ENCODE data around the gene TMEM184C.

TMEM184C gene

DNA sequence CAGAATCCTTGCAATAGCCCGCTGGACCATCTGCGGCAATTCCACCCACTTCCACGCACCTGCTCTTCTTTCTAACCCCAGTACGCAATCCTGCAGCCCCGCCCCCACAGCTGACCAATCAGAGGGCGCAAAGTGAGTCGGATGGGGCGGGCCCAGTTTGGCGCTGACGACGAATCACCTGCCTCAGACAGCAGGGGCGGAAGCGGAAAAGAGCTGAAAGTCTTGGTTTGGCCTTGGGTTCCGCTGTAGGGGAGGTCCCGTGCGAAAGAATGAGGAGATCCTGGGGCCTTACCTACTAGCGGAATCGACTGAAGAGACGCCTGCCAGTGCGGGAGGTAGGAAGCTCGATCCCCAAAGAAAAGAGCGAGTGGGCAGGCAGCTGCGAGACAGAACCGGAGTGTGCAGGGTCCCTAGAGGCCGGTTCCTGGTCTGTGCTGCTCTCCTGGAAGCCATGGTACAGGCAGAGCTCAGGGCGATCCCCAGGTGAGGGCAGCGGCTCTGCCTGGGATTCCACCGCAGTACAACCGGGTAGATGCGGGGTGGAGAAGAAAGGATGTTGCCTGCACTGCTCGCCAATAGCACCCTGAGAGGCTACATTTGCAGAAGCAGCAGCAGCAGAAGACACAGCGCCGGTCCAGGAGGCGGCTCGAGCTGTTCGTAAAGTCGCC is at the start of gene TMEM184C:
Gene TMEM184C, plus strand, starts transcription at position 225 of the 668 bp plus-strand sequence. CDS start 560 bp downstream, outside the sequence.
- peak; percentile 99 for DNase-seq

DNA sequence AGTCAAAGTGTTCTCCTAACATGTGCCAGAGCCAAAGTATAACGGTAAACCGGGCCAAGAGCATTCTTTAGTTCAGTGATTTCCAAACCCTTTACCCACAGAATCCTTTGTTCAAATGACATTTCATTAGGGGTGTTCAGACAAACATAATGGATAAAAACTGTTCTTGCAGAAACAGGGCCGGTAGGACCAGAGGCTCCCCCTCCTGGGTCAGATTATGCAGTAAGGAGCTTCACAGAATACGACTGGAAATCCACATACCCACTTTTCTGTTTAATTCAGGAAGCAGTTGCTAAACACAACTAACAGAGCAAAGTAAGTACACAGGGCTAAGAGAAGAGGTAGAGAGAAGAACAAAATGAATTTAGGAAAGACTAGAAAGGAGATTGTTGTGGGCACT is 46.6 kb upstream of the TMEM184C start:
- DNase-seq: no peak

DNA sequence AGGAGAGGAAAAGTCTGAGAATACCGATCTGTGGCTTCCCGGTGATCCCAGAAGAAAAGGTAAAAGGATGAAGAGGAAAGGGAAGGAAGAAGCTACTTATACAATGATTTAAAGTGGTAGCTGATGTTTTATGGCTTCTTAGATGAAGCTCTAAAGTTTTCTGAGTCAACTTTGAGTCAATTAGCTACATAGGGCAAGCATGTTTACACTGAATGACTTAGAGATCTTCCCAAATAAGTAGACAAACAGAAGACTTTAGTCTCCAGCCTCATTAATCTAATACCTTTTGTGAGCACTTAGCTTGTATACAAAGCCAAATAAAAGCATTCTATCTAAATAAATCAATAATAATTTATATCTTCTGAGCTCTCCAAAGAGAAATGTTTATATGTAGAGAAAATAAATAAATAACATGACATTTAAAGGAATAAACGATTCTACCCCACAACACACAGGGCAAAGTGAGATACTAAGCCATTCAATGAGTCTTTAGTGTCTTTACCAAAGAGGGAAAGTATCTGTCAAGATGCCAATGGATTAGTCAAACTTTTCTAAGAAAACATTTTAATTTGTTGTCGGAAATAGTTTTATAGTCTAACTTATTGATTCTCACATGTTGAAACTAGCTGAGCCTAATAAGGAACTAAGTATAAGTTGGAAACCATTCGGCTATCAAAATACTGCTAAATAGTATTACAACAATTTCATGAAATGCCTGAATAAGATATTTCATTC is 46.0 kb upstream of the TMEM184C start:
- DNase-seq: no peak

DNA sequence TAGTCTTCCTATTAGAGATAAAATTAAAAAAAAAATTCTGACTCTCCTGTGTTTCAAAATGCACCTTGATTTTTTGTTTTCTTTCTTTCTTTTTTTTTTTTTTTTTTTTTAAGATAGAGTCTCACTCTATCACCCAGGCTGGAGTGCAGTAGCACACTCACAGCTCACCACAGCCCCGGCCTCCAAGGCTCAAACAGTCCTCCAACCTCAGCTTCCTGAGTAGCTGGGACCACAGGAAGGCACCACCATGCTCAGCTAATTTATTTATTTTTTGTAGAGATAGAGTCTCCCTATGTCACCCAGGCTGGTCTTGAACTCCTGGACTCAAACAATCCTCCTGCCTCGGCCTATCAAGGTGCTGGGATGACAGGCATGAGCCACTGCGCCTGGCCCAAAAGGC is 41.1 kb upstream of the TMEM184C start:
- DNase-seq: no peak

DNA sequence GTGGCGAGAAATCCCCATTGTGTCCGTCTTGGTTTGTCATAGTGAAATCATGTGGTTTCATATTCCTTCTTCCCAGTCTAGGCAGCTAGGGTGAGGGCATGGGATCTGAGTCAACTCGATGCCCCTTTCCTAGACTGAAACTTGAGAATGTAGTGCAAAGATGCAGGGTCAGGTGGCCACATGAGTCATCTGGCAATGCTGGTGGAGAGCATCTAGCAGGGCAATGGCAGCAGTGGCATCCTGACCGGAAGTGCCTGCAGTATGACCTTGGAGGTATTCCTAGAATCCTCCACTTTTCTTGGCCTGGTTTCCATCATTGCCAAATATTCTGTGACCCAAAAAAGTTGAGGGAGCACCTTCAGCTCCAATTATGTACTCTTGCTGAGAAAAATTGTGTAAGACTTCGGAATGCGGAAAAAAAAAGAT is 39.1 kb upstream of the TMEM184C start:
- DNase-seq: no peak

DNA sequence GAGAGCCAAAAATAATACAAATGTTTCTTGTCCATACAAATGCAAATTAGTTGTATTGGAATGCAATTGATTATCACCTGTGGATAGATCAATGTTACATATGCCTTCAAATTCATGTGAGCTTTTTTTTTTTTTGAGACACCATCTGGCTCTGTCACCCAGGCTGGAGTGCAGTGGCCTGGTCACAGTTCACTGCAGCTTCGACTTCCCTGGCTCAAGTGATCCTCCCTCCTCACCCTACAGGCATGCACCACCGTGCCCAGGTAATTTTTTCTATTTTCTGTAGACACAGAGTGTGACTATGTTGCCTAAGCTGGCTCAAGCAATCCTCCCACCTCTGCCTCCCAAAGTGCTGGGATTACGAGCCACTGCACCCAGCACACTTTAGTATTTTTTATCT is 38.6 kb upstream of the TMEM184C start:
- no peak for DNase-seq

DNA sequence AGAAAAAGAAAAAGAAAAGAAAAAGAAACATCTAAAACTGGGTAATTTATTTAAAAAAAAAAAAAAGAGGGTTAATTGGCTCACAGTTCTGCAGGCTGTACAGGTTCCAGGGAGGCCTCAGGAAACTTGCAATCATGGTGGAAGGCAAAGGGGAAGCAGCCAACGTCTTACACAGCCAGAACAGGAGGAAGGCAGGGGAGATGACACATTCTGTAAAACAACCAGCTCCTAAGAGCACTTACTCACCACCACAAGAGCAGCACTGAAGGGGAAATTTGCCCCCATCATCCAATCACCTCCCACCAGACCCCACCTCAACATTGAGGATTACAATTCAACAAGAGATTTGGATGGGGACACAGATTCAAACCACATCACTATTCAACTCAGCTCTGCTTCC is 36.8 kb upstream of the TMEM184C start:
- no peak for DNase-seq

DNA sequence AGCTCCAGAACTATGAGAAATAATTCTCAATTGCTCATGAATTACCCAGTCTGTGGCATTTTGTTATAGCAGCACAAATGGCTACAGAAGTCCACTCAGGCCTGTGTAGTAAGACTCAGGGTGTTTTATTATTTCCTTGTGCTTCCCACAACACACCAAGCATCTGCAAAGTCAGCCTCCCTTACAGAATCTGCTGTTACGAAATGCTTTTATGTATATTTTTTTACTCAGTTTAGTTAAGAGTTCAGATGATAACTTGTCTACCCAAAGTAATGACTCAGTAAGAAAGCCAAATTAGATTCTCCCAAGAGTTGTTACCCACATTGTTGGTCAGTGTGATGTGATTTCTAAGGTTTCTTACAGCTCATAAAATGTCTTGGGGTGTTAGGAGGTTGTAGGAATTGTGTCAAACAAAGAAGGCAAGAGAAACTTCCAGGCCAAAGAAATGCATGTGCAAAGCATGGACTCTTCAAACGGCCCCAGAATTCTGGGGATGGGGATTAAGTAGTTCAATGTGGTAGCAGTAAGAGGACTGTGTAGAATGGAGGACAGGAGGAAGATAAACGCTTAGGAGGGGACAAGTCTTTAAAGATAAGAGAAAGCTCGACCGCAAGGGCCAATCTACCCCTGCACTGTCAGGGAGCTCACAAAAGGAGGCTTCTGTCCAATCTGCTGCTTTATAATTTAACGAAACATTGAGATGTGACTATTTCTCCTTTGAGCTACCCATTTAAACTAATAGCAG is 35.4 kb upstream of the TMEM184C start:
- DNase-seq: no peak

DNA sequence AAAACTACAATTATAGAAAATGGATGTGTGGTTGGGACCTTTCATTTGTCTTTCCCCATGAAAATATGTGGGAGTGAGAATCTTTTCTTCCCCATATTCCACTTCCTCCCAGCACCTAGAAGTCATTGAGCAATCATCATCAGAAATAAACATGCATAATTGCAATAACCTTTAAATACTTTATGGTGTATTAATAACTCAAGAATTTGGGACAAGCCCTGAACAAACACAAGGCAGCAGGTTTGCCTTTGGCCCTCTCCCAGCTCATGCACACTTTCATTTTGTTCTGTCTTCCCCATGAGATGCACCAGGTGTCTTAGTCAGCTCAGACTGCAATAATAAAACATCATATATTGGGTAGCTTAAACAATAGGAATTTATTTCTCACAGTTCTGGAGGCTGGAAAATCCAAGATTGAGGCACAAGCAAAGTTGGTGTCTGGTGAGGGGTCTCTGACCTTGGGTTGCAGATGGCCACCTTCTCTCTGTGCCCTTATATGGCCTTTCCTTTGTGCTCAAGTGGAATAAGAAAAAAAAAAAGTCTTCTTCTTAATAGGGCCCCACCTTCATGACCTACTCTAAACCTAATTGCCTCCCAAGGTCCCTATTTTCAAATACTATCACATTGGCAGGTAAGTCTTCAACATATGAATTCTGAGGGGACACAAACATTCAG is 34.7 kb upstream of the TMEM184C start:
- DNase-seq: no peak

DNA sequence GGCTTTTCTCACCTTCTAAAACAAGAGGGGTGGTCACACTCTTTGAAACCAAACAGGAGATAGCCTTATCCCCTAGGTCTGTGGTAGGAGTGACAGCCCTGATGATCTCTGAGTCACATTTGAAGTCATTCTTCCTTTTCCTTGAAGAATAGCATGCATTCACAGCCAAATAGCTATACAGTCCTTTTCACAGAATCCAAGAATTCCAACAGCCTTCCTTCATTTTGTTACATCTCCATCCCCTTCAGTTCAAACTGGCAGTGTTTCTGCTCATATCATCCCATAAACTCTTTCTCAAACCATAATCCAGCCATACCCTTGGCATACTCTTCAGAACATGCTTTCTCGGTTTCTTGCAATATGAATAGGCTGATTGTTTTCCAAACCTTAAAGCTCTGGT is 33.3 kb upstream of the TMEM184C start:
- DNase-seq: no peak

DNA sequence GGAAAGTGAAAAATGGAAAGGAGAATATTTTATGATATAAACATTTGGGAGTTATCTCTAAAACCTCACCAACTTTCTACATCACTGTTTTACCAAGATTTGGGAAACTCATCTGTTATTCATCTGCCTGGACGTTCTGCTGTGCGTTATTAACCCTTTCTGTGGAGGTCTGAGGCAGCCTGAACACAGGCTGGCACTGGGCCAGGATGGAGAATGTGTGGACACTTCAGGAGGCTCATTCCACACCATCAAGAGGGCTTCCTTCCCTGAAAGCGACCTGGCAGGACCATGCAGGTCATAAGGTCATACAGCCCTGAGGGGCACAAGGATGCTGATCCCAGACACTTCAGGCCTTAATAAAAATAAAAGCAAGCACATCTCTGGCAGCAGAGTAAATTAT is 31.2 kb upstream of the TMEM184C start:
- no peak for DNase-seq

DNA sequence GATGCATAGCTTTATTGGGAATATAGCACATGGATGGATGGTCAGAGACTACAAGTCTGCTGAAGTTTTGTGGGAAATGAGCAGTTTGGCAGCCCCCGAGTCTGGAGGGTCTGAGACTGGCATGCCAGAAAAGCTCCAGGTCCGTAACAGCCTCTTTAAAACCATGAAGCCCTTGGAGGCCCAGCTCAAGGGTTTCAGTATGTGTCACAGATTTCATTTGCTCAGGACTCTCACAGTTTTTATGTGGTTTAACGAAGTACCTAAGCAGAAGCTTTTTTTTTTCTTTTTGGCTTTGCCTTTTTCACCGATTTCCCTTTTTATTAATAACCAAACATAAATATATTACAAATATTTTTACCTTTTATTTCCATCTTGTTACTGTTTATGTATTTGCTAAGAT is 30.6 kb upstream of the TMEM184C start:
- DNase-seq: no peak

DNA sequence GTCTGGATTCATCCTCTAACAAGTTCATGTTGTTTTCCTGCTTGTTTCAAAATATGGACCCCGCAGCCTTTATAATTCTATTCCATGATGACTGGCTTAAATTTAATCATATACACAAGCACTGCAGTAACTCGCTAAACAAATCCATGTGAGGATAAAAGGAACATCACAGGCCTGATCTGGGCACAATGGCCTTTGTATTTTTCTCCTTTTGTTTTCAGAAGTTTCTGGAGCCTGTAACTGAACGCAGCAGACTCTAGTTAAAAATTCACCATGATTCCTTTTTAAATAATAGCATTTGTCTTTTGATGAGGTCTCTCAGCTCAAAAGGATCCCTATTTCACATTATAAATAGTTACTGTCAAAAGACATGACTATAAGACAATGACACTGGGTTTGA is 30.2 kb upstream of the TMEM184C start:
- DNase-seq: no peak

DNA sequence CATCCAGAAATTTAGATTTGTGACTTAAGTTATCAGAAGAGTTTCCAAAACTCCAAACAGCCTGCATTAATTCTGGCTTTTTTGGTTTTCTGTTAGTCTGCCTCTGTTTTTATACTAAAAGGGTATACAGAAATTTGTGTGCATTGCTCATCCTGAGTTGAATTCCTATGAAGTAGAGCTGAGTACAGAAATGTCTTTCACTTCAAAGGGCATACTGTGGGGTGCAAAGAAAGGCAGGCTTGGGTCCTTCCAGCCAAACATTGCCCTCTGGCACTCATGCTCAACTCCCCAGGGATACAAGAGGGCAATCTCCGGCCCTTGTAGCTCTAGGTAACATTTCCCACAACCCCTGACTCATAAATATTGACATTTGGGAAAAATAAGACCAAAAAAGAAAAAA is 27.6 kb upstream of the TMEM184C start:
- DNase-seq: no peak

DNA sequence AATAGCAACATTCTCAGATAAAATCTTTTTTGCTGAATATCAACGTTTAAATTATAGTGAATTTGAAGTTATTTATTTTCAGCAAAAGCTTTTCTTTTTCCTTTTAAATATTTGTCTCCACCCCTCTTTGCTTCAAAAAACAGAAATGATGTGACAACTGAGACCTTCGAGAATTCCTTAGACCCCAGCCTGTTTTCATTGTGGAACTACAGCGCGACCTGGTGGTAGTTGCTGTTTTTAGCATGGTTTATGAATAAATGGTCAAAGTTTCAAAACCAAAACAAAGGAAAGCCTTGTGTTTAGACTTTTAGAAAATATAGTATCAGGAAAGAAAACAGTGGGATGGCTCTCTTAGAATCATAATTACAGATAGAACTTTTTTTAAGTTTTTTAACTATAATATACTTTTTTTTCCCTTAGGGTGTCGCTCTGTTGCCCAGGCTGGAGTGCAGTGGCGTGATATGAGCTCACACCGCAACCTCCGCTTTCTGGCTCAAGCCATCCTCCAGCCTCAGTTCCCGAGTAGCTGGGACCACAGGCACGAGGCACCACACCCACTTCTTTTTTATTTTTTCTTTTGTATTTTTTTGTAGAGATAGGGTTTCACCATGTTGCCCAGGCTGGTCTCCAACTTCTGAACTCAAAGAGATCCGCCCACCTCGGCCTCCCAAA is 26.8 kb upstream of the TMEM184C start:
- DNase-seq: peak; percentile 20 to 22

DNA sequence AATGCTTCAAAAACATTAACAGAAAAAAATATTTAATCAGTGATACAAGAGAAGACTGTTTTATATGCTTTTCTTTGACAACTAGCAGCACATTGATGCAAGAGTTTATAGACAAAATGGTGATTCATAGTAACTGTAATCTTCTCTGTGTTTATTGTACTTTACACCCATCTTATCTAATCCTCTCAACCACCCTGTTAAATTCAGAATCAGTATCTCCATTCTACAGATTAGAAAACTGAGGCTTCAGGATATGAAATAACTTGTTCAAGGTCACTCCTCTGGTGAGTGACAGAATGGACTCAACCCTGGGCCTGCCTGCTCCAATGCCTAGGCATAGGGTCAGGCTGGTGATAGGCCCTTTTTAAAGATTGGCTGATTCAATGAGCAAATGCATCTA is 26.1 kb upstream of the TMEM184C start:
- DNase-seq: no peak

DNA sequence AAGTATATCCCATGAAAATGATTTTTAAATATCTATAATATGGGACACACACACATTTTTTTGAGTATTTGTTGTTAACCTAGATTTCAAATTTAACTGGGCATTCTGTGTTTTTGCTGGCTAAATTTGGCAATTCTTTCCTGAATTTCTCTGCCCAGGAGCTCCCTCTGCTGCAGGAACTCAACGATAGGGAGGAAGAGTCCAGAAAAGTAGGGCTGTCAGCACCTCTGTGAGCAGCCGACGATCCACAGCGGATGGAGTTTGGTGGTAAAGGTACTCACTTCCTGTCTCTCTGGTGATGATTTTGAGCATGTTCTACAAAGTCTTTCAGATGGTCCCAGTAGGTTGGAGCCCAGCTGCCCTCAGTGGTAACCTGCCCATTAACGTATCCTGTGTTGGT is 23.1 kb upstream of the TMEM184C start:
- DNase-seq: no peak

DNA sequence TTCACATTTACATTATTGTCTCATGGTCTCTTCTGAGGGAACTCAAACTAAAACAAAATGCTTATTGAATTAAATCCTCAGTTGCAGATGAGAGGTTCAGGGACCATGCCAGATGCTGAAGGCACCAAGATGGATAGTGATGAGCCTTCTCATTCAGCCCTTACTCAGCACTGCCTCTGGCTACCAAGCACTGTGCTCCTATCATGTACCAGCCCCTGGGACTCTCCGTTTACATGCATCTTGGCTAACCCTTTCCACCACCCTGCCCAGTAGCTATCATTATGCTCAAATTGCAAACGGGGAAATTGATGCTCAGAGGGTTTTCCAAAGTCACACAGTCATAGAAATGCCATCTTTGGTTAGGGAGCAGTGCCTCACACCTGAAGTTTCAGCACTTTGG is 22.6 kb upstream of the TMEM184C start:
- no peak for DNase-seq

DNA sequence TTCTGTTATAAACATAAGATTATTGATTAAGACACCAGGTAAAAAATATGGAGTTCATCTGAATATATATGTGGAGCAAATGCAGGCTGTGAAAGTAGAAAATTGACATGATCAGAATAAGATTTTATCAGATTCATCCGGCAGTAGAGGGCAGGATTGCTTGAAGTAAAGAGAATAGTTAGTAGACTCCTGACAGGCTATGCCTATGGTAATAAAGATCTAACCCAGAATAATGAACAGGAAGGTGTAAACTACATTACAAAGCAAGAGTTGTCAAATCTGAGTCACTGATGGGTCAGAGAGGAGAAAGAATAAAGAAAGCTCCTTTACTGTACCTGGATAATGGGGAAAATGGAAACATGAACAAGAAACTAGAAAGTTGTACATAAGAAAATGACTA is 20.8 kb upstream of the TMEM184C start:
- DNase-seq: no peak

DNA sequence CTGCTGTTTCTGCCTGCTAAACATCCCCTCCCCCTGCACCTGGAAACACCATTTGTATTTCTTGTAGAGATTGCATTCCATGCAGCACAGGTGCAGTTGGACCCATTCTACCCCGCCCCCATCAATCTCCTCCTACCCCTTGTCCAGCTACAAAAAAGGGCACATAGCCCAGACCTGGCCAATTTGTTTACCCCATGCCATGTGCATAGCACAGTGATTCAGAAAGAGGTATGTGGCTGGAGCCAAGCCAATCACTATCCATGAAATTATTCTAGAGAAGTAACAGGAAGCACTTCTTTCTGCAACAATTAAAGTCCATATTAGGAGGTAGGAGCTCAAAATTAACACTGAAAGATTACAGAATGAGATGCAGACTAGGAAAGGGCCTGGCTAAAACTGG is 20.2 kb upstream of the TMEM184C start:
- DNase-seq: no peak

DNA sequence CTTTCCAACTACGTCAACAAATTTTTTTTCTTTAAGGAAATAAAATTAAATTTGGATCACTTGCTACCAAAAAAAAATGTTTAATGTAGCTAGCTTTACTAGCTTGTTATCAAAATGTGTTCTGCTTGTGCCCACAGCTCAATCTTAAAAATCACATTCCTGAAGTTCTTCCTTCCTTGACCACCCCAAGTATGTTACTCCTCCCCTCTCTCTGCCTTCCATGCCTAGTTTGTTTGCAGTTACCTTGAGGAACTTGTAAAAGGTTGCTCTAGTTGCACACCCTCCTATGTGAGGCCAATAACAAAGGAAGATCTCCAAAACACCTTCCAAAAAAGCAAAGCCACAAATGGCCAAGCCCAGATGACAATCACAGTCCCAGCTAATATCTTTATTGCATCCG is 19.6 kb upstream of the TMEM184C start:
- no peak for DNase-seq

DNA sequence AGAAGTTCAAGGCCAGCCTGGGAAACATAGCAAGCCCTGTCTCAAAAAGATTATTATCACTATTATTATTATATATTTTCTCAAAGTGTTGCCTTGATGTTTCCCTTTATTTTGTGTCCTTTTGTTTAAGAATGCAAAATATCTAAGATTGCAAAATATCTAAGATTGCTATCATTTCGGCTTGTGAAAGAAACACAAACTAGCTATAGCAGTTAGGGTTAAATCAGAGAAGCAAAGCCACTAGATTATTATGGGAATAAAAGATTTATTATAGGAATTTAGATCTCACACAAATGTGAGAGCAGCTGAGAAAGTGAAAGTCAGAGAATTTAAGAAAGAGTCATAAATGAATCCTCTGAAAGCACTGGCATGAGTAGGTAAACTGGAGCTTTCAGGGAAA is 18.0 kb upstream of the TMEM184C start:
- no peak for DNase-seq

DNA sequence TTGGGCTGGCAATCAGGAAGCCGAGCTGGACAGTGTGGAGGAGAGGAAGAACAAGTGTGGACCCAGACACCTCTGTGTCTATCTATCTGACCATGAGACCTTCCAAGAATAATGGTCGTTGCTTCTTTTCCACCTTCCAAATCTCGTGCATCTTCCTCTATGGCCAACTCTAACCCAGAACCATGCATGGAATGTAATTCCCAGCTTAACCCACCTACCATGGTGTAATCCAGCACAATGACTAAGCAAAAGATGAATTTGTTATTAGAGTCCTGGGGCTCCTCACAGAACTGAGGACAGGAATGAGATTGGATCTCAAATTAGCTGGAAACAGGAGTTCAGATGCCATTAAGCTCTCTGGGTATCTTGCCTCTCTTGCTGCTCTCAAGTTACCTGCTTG is 17.4 kb upstream of the TMEM184C start:
- no peak for DNase-seq
